ENCODE data around the gene ZNF169.
"Not testable (repeated sequence)": the region's sequence is repeated elsewhere in the genome, so short reads cannot be mapped to it uniquely, and the experiment has no call there.

ZNF169 gene

GRCh38 chr9:94287877-94288513 lies 28.9 kb downstream of the ZNF169 start:
- DNase-seq (ENCODE audit: low spot score), result no peak

DNA sequence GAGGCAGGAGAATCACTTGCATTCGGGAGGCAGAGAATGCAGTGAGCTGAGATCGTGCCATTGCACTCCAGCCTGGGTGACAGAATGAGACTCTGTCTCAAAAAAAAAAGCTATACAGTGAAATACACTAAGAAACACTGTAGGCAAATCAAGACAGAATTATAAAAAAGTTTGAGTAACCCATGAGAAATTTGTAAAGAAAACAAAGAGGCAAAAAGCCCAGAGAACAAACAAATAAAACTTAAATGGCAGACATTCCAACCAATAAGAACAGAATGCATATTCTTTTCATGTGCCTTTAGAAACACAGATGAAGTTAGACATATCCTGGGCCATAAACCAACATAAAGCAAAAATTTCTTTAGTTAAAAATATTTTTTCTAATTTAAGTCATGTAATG lies 30.6 kb downstream of the ZNF169 start:
- DNase-seq (ENCODE audit: low spot score), result no peak

GRCh38 chr9:94298949-94299599 lies 40.0 kb downstream of the ZNF169 start:
- no peak for DNase-seq (ENCODE audit: low spot score)

DNA sequence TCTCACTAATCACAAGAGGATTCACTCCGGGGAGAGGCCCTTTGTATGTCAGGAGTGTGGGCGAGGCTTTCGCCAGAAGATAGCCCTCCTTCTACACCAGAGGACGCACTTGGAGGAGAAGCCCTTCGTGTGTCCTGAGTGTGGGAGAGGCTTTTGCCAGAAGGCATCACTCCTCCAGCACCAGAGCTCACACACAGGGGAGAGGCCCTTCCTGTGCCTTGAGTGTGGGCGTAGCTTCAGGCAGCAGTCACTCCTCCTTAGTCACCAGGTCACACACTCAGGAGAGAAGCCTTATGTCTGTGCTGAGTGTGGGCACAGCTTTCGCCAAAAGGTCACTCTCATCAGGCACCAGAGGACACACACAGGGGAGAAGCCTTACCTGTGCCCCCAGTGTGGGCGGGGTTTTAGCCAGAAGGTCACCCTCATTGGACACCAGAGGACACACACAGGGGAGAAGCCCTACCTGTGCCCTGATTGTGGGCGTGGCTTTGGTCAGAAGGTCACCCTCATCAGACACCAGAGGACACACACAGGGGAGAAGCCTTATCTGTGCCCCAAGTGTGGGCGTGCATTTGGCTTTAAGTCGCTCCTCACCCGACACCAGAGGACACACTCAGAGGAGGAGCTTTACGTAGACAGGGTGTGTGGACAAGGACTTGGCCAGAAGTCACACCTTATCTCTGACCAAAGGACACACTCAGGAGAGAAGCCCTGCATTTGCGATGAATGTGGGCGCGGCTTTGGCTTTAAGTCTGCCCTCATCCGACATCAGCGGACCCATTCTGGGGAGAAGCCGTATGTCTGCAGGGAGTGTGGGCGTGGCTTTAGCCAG lies 41.6 kb downstream of the ZNF169 start:
- no peak for DNase-seq (ENCODE audit: low spot score)

- DNase-seq (ENCODE audit: low spot score), result no peak
These were observed 42.5 kb downstream of the ZNF169 start for GRCh38 chr9:94301583-94301982.

GRCh38 chr9:94302426-94302825 lies 43.3 kb downstream of the ZNF169 start:
- no peak for DNase-seq (ENCODE audit: low spot score)

DNA sequence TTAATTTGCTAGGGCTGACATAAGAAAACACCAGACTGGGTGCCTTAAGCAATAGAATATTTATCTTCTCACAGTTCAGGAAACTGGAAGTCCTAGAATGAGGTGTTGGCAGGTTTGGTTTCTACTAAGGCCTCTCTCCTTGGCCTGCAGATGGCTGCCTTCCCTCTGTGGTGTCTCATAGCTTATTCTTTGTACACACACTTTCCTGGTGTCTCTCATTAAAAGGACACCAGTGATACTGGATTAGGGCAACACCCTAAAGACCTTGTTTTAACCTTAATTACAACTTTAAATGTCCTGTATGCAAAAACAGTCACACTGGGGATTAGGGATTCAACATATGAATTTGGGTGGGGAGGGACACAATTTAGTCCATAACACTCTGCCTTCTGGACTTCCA lies 44.2 kb downstream of the ZNF169 start:
- no peak for DNase-seq (ENCODE audit: low spot score)

DNA sequence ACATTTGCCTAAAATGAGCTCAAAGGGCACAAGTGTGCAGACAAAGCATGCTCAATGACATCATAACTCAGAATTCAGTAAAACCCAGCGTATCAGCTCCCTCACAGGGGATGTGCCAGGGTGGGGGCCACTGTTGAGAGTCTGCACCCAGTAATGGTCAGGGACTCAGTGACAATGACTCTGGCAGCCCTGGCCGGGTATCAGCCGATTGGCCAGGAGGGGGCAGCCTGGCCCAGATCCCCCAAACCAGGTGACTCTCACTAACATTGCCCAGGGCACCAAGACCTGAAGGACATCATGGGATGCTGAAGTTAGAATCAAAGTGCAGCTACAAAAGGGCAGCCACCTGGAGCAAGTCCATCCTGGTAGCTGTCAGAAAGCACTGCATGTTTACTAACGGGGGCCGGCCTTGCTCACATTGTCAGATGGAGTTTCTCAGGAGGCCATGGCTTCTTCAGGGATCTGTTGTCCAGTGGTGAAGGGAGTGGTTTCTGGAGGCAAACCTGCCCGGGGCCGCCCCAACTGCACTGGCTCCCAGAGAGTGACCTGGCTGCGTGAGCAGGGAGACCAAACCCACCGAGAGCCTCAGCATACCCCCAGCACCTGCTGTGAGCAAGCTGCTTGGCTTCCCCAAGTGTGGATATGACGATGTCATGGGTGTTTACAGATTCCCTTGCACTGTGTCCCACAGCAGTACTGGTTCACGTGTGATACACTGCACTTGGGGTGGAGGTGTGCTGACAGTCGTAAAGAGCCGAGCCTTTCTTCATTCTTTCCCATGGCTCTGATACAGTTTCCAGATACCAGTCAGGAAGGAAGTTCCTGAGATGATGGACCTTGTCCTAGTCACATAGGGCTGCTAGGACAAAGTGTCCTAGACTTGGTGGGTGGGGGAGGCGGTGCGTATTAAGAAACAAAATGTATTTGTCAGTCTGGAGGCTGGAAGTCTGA lies 56.2 kb downstream of the ZNF169 start:
- DNase-seq (ENCODE audit: low spot score), result not testable (repeated sequence)

GRCh38 chr9:94316236-94316635 lies 57.1 kb downstream of the ZNF169 start:
- DNase-seq (ENCODE audit: low spot score), result not testable (repeated sequence)

GRCh38 chr9:94317949-94318657 lies 59.0 kb downstream of the ZNF169 start:
- not testable (repeated sequence) for DNase-seq (ENCODE audit: low spot score)

DNA sequence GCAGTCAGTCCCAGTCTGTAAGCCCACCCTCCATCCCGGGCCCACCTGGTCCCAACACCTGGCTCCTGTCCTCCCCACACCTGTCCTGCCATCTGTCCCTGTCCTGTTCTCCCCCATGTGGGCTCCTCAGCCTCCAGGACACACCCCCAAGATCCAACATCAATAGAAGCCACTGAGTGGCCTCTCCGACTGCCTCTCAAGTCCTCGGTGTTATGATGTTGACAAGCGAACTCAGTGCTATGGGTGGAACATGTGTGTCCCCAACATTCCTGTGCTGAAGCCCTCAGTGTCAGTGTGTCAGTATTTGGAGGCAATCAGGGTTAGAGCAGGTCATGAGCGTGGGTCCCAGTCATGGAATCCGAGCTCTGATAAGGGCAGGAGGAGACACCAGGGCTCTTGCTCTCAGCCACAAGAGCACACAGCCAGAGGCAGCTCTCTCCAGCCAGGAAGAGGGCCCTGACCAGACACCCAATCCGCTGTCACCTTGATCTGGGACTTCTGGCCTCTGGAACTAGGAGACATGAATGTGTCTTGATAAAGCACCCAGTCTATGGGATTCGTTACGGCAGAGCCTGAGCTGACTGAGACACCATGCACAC lies 63.3 kb downstream of the ZNF169 start:
- not testable (repeated sequence) for DNase-seq (ENCODE audit: low spot score)

GRCh38 chr9:94323153-94323798 lies 64.2 kb downstream of the ZNF169 start:
- DNase-seq (ENCODE audit: low spot score), result not testable (repeated sequence)

GRCh38 chr9:94325583-94325982 lies 66.5 kb downstream of the ZNF169 start:
- DNase-seq (ENCODE audit: low spot score), result not testable (repeated sequence)

GRCh38 chr9:94328544-94328943 lies 69.4 kb downstream of the ZNF169 start, which contains the start of gene NUTM2F:
NUTM2F (minus strand) TSS chr9:94328644; CDS start chr9:94328623, 21 bp downstream.
- not testable (repeated sequence) for DNase-seq (ENCODE audit: low spot score)

DNA sequence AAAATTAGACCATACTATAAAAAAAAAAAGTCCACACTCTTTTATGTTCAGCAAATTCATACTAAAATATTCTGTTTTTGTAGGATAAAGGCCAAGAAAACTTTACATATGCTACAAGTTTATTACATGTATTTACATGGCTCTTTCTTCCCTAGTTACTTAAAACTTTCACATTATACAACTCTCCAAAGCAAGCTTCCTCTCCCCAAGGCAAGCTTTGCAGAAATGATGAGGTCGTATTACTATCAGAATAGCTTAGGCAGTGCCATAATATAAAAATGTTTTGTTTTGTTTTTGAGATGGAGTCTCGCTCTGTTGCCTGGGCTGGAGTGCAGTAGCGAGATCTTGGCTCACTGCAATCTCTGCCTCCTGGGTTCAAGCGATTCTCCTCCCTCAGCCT lies 77.3 kb downstream of the ZNF169 start:
- not testable (repeated sequence) for DNase-seq (ENCODE audit: low spot score)

- DNase-seq (ENCODE audit: low spot score), result not testable (repeated sequence)
These were observed 79.6 kb downstream of the ZNF169 start for GRCh38 chr9:94338723-94339122.

DNA sequence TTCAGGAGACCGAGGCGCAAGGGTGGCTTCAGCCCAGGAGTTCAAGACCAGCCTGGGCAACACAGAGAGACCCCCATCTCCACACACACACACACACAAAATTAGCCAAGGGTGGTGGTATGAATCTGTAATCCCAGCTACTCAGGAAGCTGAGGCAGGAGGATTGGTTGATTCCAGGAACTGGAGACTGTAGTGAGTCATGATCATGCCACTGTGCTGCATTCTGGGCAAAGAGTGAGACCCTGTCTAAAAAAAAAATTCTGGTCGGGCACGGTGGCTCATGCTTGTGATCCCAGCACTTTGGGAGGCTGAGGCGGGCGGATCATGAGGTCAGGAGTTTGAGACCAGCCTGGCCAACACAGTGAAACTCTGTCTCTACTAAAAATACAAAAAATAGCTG lies 80.6 kb downstream of the ZNF169 start:
- not testable (repeated sequence) for DNase-seq (ENCODE audit: low spot score)

DNA sequence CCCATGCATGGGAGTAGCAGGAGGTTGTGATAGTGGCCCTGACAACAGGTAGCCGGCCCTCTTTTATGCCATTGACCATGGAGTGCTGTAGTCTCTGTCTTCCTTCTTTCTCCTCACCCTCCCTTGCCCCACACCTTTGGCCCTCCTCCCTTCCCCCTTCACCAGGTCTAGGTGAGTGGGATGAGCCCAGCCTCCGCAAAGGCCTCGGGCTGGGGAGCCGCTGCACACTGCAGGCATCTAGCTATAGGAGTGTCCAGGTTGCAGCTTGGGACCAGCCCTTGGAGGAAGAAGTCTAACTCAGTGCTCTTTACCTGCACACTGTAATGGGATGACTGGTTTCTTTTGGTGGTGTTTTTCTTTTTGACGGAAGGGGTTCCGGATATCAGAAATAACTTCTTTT lies 81.7 kb downstream of the ZNF169 start:
- DNase-seq (ENCODE audit: low spot score), result not testable (repeated sequence)

GRCh38 chr9:94341703-94342102 lies 82.6 kb downstream of the ZNF169 start:
- not testable (repeated sequence) for DNase-seq (ENCODE audit: low spot score)

- DNase-seq (ENCODE audit: low spot score), result not testable (repeated sequence)
These were observed 88.4 kb downstream of the ZNF169 start for GRCh38 chr9:94347451-94347850.

Measured in kidney capillary endothelial cell (primary cell).